DMS 273 treated with DMSO at 0.1 percent for 48 hours (cell line): ENCODE data around the gene BCR.

Experiments used
- DNase-seq: peaks from one replicate; lab custom pipeline; 2025; lab: John Stamatoyannopoulos, UW

Gene BCR

DNA sequence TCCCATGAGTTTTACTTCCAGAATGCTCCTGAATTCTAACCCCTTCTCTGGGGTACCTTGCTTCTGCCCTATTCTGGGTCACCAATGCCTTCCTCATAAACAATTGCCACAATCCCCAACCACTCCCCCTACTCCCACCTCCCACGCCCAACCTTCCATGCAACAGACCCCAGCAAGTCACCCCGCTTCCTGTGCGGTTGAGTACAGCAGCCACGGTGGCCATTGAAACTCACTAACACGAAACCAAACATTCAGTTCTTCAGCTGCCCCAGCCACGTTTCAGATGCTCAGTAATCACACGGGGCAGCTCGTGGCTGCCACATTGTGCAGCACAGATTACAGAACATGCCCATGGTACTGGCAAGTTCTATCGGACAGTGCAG, 3.7 kb upstream of the BCR start:
- DNase-seq: no peak

- DNase-seq: no peak
Observed at GRCh38 chr22:23177197-23177596, 3.1 kb upstream of the BCR start.

DNA sequence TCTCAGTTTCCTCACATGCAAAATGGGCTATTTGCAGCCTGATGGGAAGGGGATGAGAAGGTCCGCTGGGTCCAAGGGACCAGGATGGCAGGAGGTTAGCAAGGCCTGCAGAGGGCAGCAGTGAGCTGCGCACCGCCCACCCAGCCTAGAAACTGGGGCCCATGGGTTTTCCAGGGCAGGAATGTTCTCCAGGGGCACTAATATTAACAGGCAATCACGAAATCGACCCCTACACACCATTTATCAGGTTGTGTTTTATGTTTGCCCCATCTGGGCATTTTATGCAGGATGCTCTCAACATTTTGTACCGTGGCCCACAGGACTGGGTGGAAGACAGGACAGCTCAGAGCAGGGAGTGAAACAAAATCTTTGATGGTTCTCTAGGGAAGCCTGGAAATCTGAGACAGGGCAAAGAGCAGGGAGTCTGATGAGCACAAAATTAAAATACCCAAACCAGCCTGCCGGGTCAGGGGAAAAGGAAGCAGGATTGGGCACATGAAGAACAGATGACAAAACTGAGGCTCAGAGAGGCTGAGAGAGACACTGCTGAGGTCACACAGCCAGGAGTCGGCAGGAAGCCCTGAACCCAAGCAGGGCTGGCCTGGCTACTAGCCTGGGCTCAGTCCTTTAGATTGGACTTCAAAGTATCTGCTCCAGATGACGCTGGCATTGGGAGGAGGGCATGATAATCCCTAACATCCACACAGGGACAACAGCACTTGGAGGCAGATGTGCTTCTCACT, 1.6 kb upstream of the BCR start:
- DNase-seq: no peak

GRCh38 chr22:23179381-23180299, 669 bp upstream of the BCR start:
- no peak for DNase-seq

DNA sequence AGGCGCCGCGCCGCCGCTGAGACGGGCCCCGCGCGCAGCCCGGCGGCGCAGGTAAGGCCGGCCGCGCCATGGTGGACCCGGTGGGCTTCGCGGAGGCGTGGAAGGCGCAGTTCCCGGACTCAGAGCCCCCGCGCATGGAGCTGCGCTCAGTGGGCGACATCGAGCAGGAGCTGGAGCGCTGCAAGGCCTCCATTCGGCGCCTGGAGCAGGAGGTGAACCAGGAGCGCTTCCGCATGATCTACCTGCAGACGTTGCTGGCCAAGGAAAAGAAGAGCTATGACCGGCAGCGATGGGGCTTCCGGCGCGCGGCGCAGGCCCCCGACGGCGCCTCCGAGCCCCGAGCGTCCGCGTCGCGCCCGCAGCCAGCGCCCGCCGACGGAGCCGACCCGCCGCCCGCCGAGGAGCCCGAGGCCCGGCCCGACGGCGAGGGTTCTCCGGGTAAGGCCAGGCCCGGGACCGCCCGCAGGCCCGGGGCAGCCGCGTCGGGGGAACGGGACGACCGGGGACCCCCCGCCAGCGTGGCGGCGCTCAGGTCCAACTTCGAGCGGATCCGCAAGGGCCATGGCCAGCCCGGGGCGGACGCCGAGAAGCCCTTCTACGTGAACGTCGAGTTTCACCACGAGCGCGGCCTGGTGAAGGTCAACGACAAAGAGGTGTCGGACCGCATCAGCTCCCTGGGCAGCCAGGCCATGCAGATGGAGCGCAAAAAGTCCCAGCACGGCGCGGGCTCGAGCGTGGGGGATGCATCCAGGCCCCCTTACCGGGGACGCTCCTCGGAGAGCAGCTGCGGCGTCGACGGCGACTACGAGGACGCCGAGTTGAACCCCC, 798 bp downstream of the BCR start:
- no peak for DNase-seq

DNA sequence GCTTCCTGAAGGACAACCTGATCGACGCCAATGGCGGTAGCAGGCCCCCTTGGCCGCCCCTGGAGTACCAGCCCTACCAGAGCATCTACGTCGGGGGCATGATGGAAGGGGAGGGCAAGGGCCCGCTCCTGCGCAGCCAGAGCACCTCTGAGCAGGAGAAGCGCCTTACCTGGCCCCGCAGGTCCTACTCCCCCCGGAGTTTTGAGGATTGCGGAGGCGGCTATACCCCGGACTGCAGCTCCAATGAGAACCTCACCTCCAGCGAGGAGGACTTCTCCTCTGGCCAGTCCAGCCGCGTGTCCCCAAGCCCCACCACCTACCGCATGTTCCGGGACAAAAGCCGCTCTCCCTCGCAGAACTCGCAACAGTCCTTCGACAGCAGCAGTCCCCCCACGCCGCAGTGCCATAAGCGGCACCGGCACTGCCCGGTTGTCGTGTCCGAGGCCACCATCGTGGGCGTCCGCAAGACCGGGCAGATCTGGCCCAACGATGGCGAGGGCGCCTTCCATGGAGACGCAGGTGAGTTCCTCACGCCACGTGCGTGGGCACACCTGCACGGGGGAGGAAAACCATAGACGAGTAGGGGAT, 1.5 kb downstream of the BCR start:
- no peak for DNase-seq

DNA sequence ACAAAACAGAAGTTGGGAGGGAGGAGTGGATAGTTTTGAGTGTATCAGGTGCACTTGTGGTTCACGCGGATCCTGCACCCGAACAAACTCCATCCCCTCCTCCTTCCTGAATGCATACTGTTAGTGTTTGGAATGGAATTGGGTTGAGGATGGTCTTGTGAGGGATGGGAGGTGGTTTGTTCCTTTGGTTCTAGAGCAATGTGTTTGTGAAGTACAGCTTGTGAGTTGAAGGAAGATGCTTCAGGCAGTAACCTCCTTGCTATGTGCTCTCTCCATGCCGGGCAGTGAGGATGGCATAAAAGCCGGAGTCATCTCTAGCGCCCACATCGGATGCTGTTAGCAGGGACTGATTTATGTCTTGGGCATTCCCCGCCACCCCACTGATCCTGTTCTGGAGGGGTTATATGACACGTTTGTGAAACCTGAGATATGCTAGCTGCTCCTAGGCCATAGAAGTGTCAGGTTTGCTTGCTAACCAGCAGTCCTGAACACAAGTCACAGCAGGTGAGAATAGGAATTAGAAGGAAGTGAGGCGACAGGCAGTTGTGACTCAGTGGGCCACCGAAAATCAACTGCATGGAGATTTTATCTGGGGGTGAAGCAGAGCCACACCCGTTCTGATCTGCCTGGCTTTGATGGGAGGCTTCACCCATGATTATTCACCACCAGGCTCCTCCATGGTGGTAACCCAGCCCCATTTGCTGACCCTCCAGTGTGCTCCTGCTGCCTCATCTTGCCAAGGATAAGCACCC, 2.2 kb downstream of the BCR start:
- DNase-seq: no peak

DNA sequence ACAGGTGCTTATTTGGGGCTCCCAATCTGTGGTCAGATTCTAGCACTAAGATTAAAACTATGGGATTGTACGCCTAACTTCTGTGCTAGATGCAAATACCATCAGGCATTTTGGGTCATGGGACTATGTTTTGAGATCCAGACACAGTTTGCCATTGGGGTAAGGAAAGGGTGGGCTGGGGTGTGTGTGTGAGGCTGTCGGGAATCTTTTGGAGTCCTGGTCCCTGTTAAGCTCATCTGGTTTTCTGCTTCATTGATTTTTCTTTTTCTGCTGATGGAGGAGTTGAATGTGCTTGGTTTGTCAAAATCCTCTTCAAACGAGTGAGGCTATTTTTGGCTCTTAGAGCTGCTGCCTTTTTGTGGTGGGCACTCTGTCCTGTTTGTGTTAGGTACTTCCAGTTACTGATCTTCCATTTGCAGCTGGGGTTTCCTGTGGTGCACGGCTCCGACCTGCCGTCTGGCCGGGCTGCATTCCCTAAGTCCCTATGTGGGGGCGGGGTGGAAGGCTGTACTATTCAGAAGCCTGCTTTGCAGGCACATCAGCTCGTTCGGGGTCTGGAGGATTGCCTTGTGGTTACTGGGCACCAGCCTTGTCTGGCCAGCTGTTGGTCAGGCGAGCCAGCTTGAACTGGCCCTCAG, 2.9 kb downstream of the BCR start:
- DNase-seq: no peak

DNA sequence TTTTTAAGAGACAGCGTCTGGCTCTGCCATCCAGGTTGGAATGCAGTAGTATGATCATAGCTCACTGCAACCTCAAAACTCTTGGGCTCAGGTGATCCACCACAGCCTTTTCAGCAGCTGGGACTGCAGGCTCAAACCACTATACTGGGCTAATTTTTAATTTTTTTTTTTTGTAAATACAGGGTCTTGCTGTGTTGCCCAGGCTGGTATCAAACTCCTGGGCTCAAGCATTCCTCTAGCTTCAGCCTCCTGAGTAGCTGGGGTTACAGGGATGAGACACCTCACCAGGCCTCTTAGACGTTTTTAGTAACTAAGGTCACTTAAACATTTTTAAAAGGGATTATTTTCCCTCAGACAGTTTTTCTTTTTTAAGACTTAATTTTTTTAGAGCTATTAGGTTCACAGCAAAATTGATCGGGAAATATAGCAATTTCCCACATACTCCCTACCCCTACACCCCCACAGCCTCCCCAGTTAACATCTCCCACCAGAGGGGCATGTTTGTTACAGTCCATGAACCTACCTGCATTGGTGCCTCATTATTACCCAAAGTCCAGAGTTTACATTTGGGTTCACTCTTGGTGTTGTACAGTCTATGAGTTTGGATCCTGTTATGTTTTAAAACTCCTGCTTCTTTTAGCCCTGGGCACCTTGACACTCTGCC, 3.9 kb downstream of the BCR start:
- no peak for DNase-seq

- no peak for DNase-seq
Observed at GRCh38 chr22:23184764-23185113, 4.4 kb downstream of the BCR start.

- no peak for DNase-seq
Observed at GRCh38 chr22:23187211-23187610, 6.9 kb downstream of the BCR start.

DNA sequence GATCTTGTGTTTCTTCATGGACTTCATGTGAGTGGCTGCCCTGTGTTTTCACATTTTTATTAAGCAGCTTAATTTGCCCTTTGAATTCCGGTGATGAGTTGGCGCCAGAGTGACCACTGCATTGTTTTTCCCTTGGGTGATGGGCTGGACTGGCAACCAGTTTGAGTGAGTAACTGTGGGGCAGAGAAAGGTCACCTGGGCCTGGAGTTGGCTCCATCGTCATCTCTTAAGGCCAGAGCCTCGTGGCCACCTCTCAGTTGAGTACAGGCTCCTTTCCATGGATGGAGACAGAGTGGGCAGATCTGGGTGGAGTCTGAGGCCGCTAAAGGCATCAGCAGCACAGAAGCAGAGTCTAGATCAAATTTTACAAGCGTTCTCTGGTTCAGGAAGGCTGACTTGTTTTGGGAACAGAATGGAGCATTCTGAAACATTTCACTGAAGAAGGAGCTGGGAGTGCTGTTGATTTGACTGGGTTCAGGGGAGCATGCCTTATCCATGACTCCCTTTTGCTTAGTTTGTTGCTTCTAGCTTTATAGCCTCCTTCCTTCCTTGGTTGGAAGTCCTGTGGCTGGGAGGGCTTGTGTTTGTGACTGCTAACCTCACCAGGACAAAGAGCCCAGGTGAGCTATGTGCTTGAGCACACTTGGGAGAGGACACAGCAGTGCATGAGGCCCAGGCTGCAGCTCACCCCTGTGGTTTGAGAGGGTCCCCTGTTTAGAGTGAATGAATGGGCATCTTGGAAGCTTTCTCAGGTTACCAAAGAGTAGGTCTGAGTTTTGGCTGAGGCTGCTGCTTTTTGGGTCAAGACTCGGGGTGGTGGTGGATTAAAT, 7.8 kb downstream of the BCR start:
- no peak for DNase-seq

DNA sequence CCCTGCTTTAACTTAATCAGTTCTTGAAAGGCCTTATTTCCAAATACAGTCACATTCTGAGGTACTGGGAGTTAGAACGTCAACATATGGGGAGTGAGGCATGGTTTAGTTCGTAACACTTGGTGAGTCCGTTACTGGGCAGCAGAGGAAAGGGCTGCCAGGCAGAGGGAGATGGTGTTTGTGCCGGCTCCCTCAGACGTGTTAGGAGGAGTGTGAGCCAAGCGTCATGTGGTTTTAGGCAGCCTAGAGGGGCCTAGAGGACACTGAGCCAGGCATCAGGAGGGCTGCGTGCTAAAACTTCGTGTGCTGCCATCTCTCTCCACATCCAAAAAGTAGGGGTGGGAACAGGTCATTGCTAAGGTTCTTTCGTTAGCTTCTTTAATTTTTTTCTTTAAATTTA, 10.2 kb downstream of the BCR start:
- DNase-seq: no peak

- DNase-seq: peak; percentile 75
Observed at GRCh38 chr22:23192133-23192532, 11.8 kb downstream of the BCR start.

DNA sequence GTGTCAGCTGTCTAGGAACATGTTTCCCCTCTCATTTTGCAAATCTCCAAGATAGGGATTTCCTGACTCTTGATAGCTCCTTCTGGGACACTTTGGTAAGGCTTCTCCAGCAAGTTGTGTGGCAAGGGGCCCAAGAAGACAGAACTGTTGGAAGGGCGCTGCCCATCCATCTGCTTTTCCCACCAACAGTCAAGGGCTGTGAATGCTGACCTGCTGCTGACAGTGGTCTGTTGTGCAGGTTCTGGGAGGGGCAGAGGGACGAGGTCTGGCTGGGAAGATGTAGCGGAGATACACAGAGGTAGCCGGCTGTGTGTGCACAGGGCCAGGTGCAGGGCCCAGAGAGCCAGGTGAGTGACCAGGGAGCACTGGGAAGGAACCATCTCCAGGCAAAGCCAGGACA, 12.2 kb downstream of the BCR start:
- DNase-seq: no peak

- no peak for DNase-seq
Observed at GRCh38 chr22:23193196-23193827, 13.0 kb downstream of the BCR start.

- DNase-seq: no peak
Observed at GRCh38 chr22:23193882-23194281, 13.6 kb downstream of the BCR start.

GRCh38 chr22:23196165-23196564, 15.9 kb downstream of the BCR start:
- peak; percentile 29 for DNase-seq

DNA sequence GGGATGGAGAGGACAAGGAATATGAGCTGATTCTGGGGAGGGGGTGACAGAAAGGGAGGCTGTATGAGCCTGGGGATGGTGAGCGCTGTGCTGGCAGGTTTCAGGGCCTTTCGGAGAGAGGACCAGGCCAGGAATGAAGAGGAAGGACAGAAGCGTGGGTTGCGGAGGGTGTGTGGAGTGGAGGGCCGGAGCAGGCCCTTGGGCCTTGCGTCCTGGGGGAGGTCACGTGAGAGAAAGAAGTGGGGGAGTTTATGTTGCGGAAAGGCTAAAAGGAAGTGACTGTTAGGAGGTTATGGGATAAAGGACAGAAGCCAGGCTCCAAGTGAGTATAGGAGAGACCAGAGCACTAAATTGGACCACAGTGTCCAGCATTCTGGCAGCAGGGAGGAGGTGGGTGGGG, 17.5 kb downstream of the BCR start:
- DNase-seq: no peak
